Measurements from ENCODE around the gene CPAMD8. TPM values are rescaled to one million over a fixed set of nuclear protein-coding genes. Genes with fewer than 3 reads are reported as not detected.

CPAMD8 gene
- total RNA-seq: 0.26 and 0.31 TPM in 2 replicates

DNA sequence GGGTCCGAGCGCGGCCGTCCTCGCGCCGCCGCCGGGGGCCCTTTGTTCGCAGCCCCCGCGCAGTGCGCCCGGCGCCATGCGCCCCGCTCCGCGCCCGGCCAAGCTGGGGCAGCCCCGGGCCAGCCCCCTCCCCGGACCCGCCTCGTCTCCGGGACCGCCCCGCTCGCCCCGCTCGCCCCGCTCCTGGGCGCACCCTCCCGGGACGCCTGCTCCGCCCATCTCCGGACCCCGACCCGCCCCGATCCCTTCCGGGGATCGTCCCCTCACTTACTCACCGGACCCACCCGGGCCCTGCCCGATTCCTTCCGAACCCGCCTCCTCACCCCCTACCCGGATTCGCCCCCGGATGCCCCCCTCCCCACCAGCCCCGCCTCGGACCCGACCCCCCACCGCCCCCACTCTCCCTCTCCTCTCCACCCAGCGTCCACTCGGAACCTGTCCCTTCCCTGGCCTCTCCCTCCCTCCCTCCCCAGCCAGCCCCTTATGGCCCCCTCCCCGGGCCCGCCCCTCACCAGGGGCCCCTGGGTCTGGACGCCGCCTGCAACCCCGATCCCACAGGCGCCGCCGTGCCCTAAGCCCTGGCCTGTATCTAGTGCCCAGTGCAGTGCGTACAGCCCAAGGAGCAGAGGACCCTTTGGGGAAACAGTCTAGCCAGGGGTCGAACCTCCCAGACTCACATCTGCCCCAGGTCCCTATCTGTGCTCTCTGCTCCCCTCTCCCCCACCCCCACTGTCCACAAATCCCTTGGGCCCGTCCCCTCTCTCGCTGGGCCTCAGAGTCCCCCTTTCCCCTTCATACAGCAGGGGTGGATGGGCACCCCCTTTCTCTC, at the start of gene CPAMD8:
TSS of gene CPAMD8 (minus strand) at position 105 of the 829 bp plus-strand sequence. CDS start 168 bp downstream, outside the sequence.

GRCh38 chr19:17075035-17075863, 48.6 kb upstream of the CPAMD8 start, which contains the start of the genes HAUS8 and MYO9B:
Gene HAUS8, minus strand, starts transcription at chr19:17075452. Its CDS starts 30 bp downstream, at chr19:17075422.
Gene MYO9B, plus strand, starts transcription at chr19:17075777. Its CDS starts 25,941 bp downstream, at chr19:17101718.

GRCh38 chr19:16888629-16889365, 137.8 kb downstream of the CPAMD8 start, which contains the start of gene F2RL3:
Gene F2RL3, plus strand, starts transcription at chr19:16888999. Its CDS starts 191 bp downstream, at chr19:16889190.

Other genes starting within 250 kb of the CPAMD8 start
- gene SIN3B, start 197.4 kb downstream of the CPAMD8 start, total RNA-seq: 16.1 and 19.1 TPM in 2 replicates
- gene F2RL3, start 137.8 kb downstream of the CPAMD8 start, total RNA-seq: 0.12 and 0.13 TPM in 2 replicates
- 2.4 and 3.6 TPM in 2 replicates for gene HAUS8, start 48.6 kb upstream of the CPAMD8 start, total RNA-seq
- gene MYO9B, start 49.0 kb upstream of the CPAMD8 start, total RNA-seq: 59.2 and 70.3 TPM in 2 replicates
- 25.7 and 26.2 TPM in 2 replicates for gene USE1, start 188.5 kb upstream of the CPAMD8 start, total RNA-seq
- gene OCEL1, start 199.4 kb upstream of the CPAMD8 start, total RNA-seq: 1.1 and 2.7 TPM in 2 replicates
- 28.7 and 33.8 TPM in 2 replicates for gene NR2F6, start 219.1 kb upstream of the CPAMD8 start, total RNA-seq
- 0.13 and 0.25 TPM in 2 replicates for gene USHBP1, start 237.9 kb upstream of the CPAMD8 start, total RNA-seq
- gene BABAM1, start 240.6 kb upstream of the CPAMD8 start, total RNA-seq: 81.6 and 107 TPM in 2 replicates

All from aortic smooth muscle cell (primary cell).